IPS-15b (cell line): ENCODE measurements around the gene EXOC7.

Experiments used
- H3K27me3 ChIP-seq: one replicate; pipeline ENCODE4 v1.6.1; 2013; ENCODE audit warnings: low read length; ENCODE audit not compliant: control insufficient read depth, insufficient read depth
- H3K36me3 ChIP-seq: one replicate; pipeline ENCODE4 v1.6.1; 2013; ENCODE audit warnings: low read length; ENCODE audit not compliant: control insufficient read depth, insufficient read depth
- H3K4me1 ChIP-seq: one replicate; pipeline ENCODE4 v1.6.1; 2013; ENCODE audit warnings: mild to moderate bottlenecking, low read length; ENCODE audit not compliant: control insufficient read depth, insufficient read depth
- H3K4me3 ChIP-seq: one replicate; pipeline ENCODE4 v1.5.1; 2013; ENCODE audit warnings: low read depth, low read length
- H3K9ac ChIP-seq: one replicate; pipeline ENCODE4 v1.6.1; 2013; ENCODE audit warnings: low read depth, mild to moderate bottlenecking, low read length
- H3K9me3 ChIP-seq: one replicate; pipeline ENCODE4 v1.6.1; 2013; ENCODE audit warnings: mild to moderate bottlenecking, low read length; ENCODE audit not compliant: control insufficient read depth, insufficient read depth

EXOC7 gene

GRCh38 chr17:76137001-76137350, 33.4 kb upstream of the EXOC7 start:
- no peak overlapping the region for H3K9ac ChIP-seq
- no peaks in the 10 kb centered on the region for H3K36me3 ChIP-seq
- H3K4me1 ChIP-seq, result peaks cover 32% of the 10 kb centered on the region
- no peaks in the 10 kb centered on the region for H3K9me3 ChIP-seq
- H3K4me3 ChIP-seq, result peak overlapping the region; percentile 0
- H3K27me3 ChIP-seq, result peaks cover 59% of the 10 kb centered on the region

- Histone ChIP-seq H3K9ac (no peak overlapping the region), H3K4me1 (peaks cover 31% of the 10 kb centered on the region), H3K27me3 (peaks cover 59% of the 10 kb centered on the region), H3K36me3 (no peaks in the 10 kb centered on the region), H3K9me3 (no peaks in the 10 kb centered on the region), H3K4me3 (peak overlapping the region; percentile 46)
Observed at GRCh38 chr17:76136276-76137000, 32.9 kb upstream of the EXOC7 start.

- H3K27me3 ChIP-seq, result peaks cover 63% of the 10 kb centered on the region
- H3K9me3 ChIP-seq, result no peaks in the 10 kb centered on the region
- no peak overlapping the region for H3K9ac ChIP-seq
- peaks cover 33% of the 10 kb centered on the region for H3K4me1 ChIP-seq
- H3K36me3 ChIP-seq, result no peaks in the 10 kb centered on the region
- peak overlapping the region; percentile 46 for H3K4me3 ChIP-seq
Observed at GRCh38 chr17:76135810-76136188, 32.2 kb upstream of the EXOC7 start.

- Histone ChIP-seq H3K4me1 (peaks cover 38% of the 10 kb centered on the region), H3K9ac (no peak overlapping the region), H3K9me3 (no peaks in the 10 kb centered on the region), H3K4me3 (peak overlapping the region; percentile 46), H3K36me3 (no peaks in the 10 kb centered on the region), H3K27me3 (peaks cover 63% of the 10 kb centered on the region)
Observed at GRCh38 chr17:76134911-76135809, 31.6 kb upstream of the EXOC7 start.

GRCh38 chr17:76132574-76133338, 29.2 kb upstream of the EXOC7 start:
- H3K27me3 ChIP-seq, result peaks cover 41% of the 10 kb centered on the region
- H3K4me1 ChIP-seq, result peaks cover 25% of the 10 kb centered on the region
- H3K9ac ChIP-seq, result no peak overlapping the region
- no peaks in the 10 kb centered on the region for H3K9me3 ChIP-seq
- H3K36me3 ChIP-seq, result no peaks in the 10 kb centered on the region
- H3K4me3 ChIP-seq, result peak overlapping the region; percentile 43

GRCh38 chr17:76131692-76132573, 28.3 kb upstream of the EXOC7 start:
- Histone ChIP-seq H3K27me3 (peaks cover 34% of the 10 kb centered on the region), H3K4me3 (peak overlapping the region; percentile 45), H3K9me3 (no peaks in the 10 kb centered on the region), H3K36me3 (no peaks in the 10 kb centered on the region), H3K9ac (no peak overlapping the region), H3K4me1 (peaks cover 23% of the 10 kb centered on the region)

- Histone ChIP-seq H3K9me3 (no peaks in the 10 kb centered on the region), H3K4me1 (peaks cover 22% of the 10 kb centered on the region), H3K9ac (no peak overlapping the region), H3K27me3 (peaks cover 34% of the 10 kb centered on the region), H3K4me3 (peak overlapping the region; percentile 45), H3K36me3 (no peaks in the 10 kb centered on the region)
Observed at GRCh38 chr17:76131051-76131691, 27.6 kb upstream of the EXOC7 start.

GRCh38 chr17:76130473-76130872, 26.9 kb upstream of the EXOC7 start:
- H3K9me3 ChIP-seq, result no peaks in the 10 kb centered on the region
- H3K27me3 ChIP-seq, result peaks cover 28% of the 10 kb centered on the region
- peaks cover 22% of the 10 kb centered on the region for H3K4me1 ChIP-seq
- no peak overlapping the region for H3K9ac ChIP-seq
- no peaks in the 10 kb centered on the region for H3K36me3 ChIP-seq
- H3K4me3 ChIP-seq, result peak overlapping the region; percentile 37

- Histone ChIP-seq H3K9me3 (no peaks in the 10 kb centered on the region), H3K36me3 (no peaks in the 10 kb centered on the region), H3K27me3 (peaks cover 13% of the 10 kb centered on the region), H3K9ac (no peak overlapping the region), H3K4me1 (peaks cover 7% of the 10 kb centered on the region), H3K4me3 (no peak overlapping the region)
Observed at GRCh38 chr17:76125922-76126321, 22.3 kb upstream of the EXOC7 start.

- peaks cover 8% of the 10 kb centered on the region for H3K27me3 ChIP-seq
- H3K9ac ChIP-seq, result no peak overlapping the region
- no peak overlapping the region for H3K4me3 ChIP-seq
- no peaks in the 10 kb centered on the region for H3K9me3 ChIP-seq
- no peaks in the 10 kb centered on the region for H3K36me3 ChIP-seq
- H3K4me1 ChIP-seq, result peaks cover 7% of the 10 kb centered on the region
Observed at GRCh38 chr17:76125391-76125675, 21.7 kb upstream of the EXOC7 start.
